HEK293T (cell line): ENCODE results near the gene MTG2.

Source experiments
- CTCF ChIA-PET: fragments of 350-600 bp; formaldehyde crosslinking; extraction: SDS; loops from one replicate; lab custom pipeline; 2021; ENCODE audit warnings: antibody characterized with exemption, inconsistent platforms; lab: Yijun Ruan, JAX
- POLR2A ChIA-PET: fragments of 350-600 bp; formaldehyde crosslinking; extraction: SDS; loops from one replicate; lab custom pipeline; 2020; ENCODE audit warnings: antibody characterized with exemption, inconsistent platforms; lab: Yijun Ruan, JAX
- DNase-seq: peaks from one replicate; pipeline ENCODE4 v3.0.0; 2012; ENCODE audit warnings: mixed read lengths; ENCODE audit errors: extremely low spot score
- ARNT ChIP-seq: fragments of 450-650 bp; IDR thresholded peaks from 2 replicates; pipeline ENCODE4 v1.6.1; 2017; ENCODE audit warnings: mild to moderate bottlenecking
- BHLHE40 ChIP-seq: fragments of 450-650 bp; IDR thresholded peaks from 2 replicates; pipeline ENCODE4 v1.6.1; 2016; ENCODE audit warnings: mild to moderate bottlenecking, moderate library complexity, borderline replicate concordance
- CTBP1 ChIP-seq: fragments of 450-650 bp; IDR thresholded peaks from 2 replicates; pipeline ENCODE4 v1.6.1; 2016; ENCODE audit warnings: borderline replicate concordance
- ELF4 ChIP-seq: fragments of 450-650 bp; IDR thresholded peaks from 2 replicates; pipeline ENCODE4 v1.6.1; 2017; ENCODE audit warnings: antibody characterized with exemption
- FOXA1 ChIP-seq: fragments of 450-650 bp; IDR thresholded peaks from 2 replicates; pipeline ENCODE4 v1.6.1; 2016; ENCODE audit warnings: mild to moderate bottlenecking
- FOXK2 ChIP-seq: fragments of 450-650 bp; IDR thresholded peaks from 2 replicates; pipeline ENCODE4 v1.6.1; 2016; ENCODE audit warnings: mild to moderate bottlenecking
- FOXM1 ChIP-seq: fragments of 450-650 bp; IDR thresholded peaks from 2 replicates; pipeline ENCODE4 v1.6.1; 2017; ENCODE audit warnings: mild to moderate bottlenecking, borderline replicate concordance
- HDGF ChIP-seq: fragments of 450-650 bp; IDR thresholded peaks from 2 replicates; pipeline ENCODE4 v1.6.1; 2017; ENCODE audit warnings: antibody characterized with exemption, borderline replicate concordance
- L3MBTL2 ChIP-seq: fragments of 450-650 bp; conservative IDR thresholded peaks from 2 replicates; pipeline ENCODE4 v1.6.1; 2016; ENCODE audit warnings: mild to moderate bottlenecking
- LEF1 ChIP-seq: fragments of 450-650 bp; IDR thresholded peaks from 2 replicates; pipeline ENCODE4 v1.6.1; 2017; ENCODE audit warnings: mild to moderate bottlenecking, borderline replicate concordance
- NFRKB ChIP-seq: fragments of 450-650 bp; IDR thresholded peaks from 2 replicates; pipeline ENCODE4 v1.6.1; 2016; ENCODE audit warnings: mild to moderate bottlenecking, moderate library complexity
- SP1 ChIP-seq: fragments of 450-650 bp; IDR thresholded peaks from 2 replicates; pipeline ENCODE4 v1.6.1; 2017
- SUZ12 ChIP-seq: fragments of 450-650 bp; IDR thresholded peaks from 2 replicates; pipeline ENCODE4 v1.6.1; 2016; ENCODE audit warnings: mild to moderate bottlenecking
- TARDBP ChIP-seq: fragments of 450-650 bp; IDR thresholded peaks from 2 replicates; pipeline ENCODE4 v1.6.1; 2016
- ZNF384 ChIP-seq: fragments of 450-650 bp; IDR thresholded peaks from 2 replicates; pipeline ENCODE4 v1.6.1; 2016
- TF ChIP-seq, protein P1 (sequence below): fragments of 450-650 bp; IDR thresholded peaks from 2 replicates; pipeline ENCODE4 v1.6.1; 2016

The MTG2 gene

DNA sequence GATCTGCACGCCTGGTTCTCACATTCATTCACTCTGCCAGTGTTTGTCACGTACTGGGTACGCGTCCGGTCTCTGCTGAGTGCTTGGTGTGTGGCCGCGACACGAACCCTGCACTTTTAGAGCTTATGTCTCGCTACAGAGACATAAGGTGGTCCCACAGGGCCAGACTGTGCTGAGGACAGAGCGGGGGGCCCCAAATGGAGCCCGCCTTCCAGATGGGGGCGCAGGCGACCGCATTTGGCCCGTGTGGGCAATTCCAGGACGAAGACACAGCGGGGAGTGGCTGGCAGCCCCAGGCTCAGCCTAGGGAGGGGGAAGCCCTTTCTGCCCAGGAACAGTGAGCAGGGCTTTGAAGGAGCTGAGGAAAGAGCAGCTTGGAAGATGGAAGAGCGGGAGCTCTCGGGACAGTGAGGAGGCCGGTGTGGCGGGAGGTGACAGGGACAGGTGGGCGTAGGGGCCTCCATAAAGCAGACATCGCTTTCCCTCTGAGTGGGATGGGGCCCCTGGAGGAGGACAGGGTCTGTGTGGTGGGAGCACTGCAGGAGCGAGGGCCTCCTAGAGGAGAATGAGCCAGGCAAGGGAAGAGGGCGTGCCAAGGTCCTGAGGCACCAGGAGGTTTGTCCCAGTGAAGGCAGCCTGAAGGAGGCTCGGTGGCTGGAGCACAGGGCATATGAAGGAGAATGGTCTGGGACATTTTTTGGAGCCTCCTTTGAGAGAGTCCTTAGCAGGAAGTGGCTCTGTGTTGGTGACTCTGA is 7.8 kb upstream of the MTG2 start:
- ChIA-PET POLR2A (no interaction called here), CTCF (no interaction called here)
- no peak for TF ChIP-seq ARNT
- TF ChIP-seq FOXM1 = no peak
- no peak for TF ChIP-seq SP1
- TF ChIP-seq, protein P1, sequence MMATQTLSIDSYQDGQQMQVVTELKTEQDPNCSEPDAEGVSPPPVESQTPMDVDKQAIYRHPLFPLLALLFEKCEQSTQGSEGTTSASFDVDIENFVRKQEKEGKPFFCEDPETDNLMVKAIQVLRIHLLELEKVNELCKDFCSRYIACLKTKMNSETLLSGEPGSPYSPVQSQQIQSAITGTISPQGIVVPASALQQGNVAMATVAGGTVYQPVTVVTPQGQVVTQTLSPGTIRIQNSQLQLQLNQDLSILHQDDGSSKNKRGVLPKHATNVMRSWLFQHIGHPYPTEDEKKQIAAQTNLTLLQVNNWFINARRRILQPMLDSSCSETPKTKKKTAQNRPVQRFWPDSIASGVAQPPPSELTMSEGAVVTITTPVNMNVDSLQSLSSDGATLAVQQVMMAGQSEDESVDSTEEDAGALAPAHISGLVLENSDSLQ = no peak
- no peak for TF ChIP-seq L3MBTL2
- TF ChIP-seq CTBP1 = no peak
- no peak for TF ChIP-seq FOXA1
- no peak for TF ChIP-seq ZNF384
- TF ChIP-seq ELF4 = no peak
- TF ChIP-seq BHLHE40 = no peak
- TF ChIP-seq SUZ12 = no peak
- DNase-seq = no peak

DNA sequence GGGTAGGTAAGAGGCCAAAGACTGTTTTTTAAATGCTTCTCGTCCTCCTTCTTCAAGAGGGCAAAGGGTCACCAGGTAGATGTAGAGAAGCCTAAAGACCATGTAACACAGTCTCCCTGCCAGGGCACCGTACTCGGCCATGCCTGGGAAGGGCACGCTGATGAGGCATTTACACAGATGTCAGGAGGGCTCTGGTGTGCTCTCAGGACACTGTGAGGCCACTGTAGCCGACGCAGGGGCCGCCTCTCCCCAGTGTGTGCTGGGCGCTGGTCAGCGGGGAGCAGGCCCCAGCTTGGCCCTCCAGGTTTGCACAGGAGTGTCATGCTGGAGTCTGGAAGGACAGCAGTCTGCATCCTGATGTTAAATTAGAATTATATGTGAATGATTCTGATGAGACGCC is 7.1 kb upstream of the MTG2 start:
- TF ChIP-seq TARDBP = no peak
- no peak for TF ChIP-seq FOXK2
- no peak for TF ChIP-seq HDGF
- no peak for TF ChIP-seq CTBP1
- TF ChIP-seq L3MBTL2 = no peak
- no peak for TF ChIP-seq FOXA1
- no peak for TF ChIP-seq SUZ12
- no peak for TF ChIP-seq ARNT
- ChIA-PET POLR2A (no interaction called here), CTCF (no interaction called here)
- DNase-seq = no peak

DNA sequence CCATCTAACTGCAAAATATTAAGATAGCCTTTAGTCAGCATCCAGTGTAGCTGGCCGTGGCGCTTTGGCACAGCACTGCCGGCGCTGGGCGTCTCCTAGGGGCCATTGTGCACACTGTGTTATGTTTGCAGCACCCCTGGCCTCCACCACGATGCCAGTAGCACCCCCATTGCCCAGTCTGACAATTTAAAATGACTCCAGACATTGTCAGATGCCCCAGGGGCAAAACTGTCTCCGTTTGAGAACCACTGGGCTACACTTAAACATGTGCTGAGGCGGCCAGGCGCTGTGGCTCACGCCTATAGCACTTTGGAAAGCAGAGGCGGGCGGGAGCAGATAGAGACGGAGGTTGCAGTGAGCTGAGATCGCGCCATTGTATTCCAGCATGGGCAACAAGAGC is 6.0 kb upstream of the MTG2 start:
- DNase-seq = no peak
- TF ChIP-seq LEF1 (no peak), ZNF384 (no peak), TARDBP (no peak), HDGF (no peak), FOXM1 (no peak), ARNT (no peak), SP1 (no peak), FOXA1 (no peak), BHLHE40 (no peak), FOXK2 (no peak), L3MBTL2 (no peak), NFRKB (no peak), ELF4 (no peak), CTBP1 (no peak), SUZ12 (no peak)
- TF ChIP-seq, protein P1 = no peak
- ChIA-PET POLR2A (no interaction called here), CTCF (interaction anchor here (0.8 kb wide), 1 partner anchor 10 kb away, joined by 3 read pairs; no protein-coding TSS in a partner anchor)

DNA sequence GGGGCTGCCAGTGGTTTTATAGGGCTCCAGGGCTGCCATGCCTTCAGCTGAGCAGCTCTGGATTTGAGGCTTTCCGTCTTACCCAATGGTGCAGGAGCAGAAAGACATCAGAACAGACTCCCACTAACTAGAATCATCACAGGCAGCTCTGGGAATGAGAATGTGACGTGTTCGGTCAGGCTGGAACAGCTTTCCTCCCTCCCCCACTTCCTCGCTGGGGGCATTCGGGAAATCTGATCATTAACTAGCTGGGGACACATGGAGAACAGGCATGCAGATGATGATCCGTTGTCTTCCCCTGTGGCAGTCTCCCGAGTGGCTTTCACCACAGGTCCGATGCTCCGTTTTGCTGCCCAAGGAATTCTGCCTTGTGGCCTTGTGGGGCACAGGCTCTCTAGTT is 5.5 kb upstream of the MTG2 start:
- POLR2A ChIA-PET = no interaction called here

DNA sequence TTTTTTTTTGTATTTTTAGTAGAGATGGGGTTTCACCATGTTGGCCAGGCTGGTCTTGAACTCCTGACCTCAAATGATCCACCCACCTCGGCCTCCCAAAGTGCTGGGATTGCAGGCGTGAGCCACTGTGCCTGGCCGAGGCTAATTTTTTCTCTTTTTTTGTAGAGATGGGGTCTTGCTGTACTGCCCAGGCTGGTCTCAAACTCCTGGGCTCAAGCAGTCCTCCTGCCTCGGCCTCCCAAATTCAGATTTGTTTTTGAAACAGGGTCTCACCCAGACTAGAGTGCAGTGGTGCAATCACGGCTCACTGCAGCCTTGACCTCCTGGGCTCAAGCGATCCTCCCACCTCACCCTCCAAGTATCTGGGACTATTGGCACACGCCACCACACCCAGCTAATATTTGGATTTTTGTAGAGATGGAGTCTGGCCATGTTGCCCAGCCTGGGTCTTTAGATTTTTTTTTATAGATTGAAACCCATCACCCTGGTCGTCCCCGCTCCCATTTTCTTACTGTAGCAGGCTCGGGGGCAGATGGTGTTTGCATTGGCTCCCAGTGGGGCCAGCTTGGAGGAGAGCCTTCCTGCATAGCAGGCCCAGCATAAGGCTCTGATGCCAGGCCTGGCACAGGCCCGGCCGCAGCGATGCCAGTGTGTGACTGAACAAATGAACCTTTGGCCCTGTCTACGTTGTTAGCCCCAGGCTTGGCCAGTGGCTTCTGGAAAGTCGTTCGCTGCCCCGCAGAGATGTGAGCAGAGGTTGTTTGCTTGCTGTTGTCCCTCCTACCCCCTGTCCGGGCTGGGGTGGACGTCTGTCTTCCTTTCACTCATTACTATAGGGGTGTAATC is 4.3 kb upstream of the MTG2 start:
- POLR2A ChIA-PET = no interaction called here
- no peak for DNase-seq
- CTCF ChIA-PET = no interaction called here
- TF ChIP-seq BHLHE40 = no peak

More for the DNA sequence above, 5.5 kb upstream of the MTG2 start:
- DNase-seq = no peak
- no peak for TF ChIP-seq LEF1
- CTCF ChIA-PET = interaction anchor here (0.8 kb wide), 1 partner anchor 11 kb away, joined by 3 read pairs; no protein-coding TSS in a partner anchor

DNA sequence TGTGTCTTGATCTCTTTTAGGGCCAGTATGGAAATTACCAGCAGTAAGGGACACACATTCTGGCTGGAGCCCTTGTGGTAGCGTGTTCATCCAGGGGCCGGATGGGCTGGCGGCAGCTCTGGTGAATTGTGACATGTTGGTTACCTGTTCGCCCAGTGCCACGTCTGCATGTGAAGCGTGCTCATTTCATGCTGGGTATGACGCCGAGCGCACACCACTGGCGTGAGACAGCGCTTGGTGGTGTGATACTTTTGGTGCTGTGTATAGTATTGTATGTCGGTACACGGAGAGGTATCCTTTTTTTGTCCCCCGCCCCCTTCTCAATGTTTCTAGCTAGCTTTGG is 3.7 kb upstream of the MTG2 start:
- ChIA-PET POLR2A (no interaction called here), CTCF (no interaction called here)
- no peak for DNase-seq
- TF ChIP-seq ZNF384 = no peak
- no peak for TF ChIP-seq BHLHE40
- no peak for TF ChIP-seq NFRKB
- no peak for TF ChIP-seq FOXA1
- TF ChIP-seq L3MBTL2 = no peak
- no peak for TF ChIP-seq ELF4
- TF ChIP-seq SUZ12 = no peak
- no peak for TF ChIP-seq LEF1
- TF ChIP-seq, protein P1 = no peak
- no peak for TF ChIP-seq FOXK2
- TF ChIP-seq CTBP1 = no peak
- no peak for TF ChIP-seq FOXM1
- no peak for TF ChIP-seq SP1
- no peak for TF ChIP-seq TARDBP
- no peak for TF ChIP-seq ARNT
- TF ChIP-seq HDGF = no peak
